EH (cell line): ENCODE data around the gene SOAT2.
"Not testable (repeated sequence)": the region's sequence is repeated elsewhere in the genome, so short reads cannot be mapped to it uniquely, and the experiment has no call there.

Source experiments
- DNase-seq: peaks from one replicate; pipeline ENCODE4 v3.0.0-alpha.2; 2015; ENCODE audit warnings: low read depth

Gene SOAT2

GRCh38 chr12:53101931-53102781 lies 1.1 kb upstream of the SOAT2 start:
- no peak for DNase-seq

GRCh38 chr12:53103860-53104305 lies 597 bp downstream of the SOAT2 start:
- DNase-seq: no peak

GRCh38 chr12:53105256-53105655 lies 2.0 kb downstream of the SOAT2 start:
- DNase-seq: no peak

- no peak for DNase-seq
Measured at GRCh38 chr12:53105712-53106439, 2.6 kb downstream of the SOAT2 start.

GRCh38 chr12:53107122-53107521 lies 3.8 kb downstream of the SOAT2 start:
- no peak for DNase-seq

GRCh38 chr12:53112431-53112830 lies 9.1 kb downstream of the SOAT2 start:
- DNase-seq: not testable (repeated sequence)

- DNase-seq: no peak
Measured at GRCh38 chr12:53113136-53113705, 9.9 kb downstream of the SOAT2 start.

GRCh38 chr12:53113951-53114350 lies 10.7 kb downstream of the SOAT2 start:
- DNase-seq: no peak

GRCh38 chr12:53115112-53115890 lies 12.0 kb downstream of the SOAT2 start:
- DNase-seq: no peak

GRCh38 chr12:53115891-53116648 lies 12.8 kb downstream of the SOAT2 start:
- DNase-seq: peak; percentile 39

- no peak for DNase-seq
Measured at GRCh38 chr12:53118751-53119300, 15.5 kb downstream of the SOAT2 start.

GRCh38 chr12:53120685-53121525 lies 17.6 kb downstream of the SOAT2 start:
- no peak for DNase-seq

- peak; percentile 72 for DNase-seq
Measured at GRCh38 chr12:53122961-53123468, 19.7 kb downstream of the SOAT2 start.

- peak; percentile 64 for DNase-seq
Measured at GRCh38 chr12:53123578-53124351, 20.5 kb downstream of the SOAT2 start.

- DNase-seq: no peak
Measured at GRCh38 chr12:53124352-53124723, 21.1 kb downstream of the SOAT2 start.

GRCh38 chr12:53127169-53127568 lies 23.9 kb downstream of the SOAT2 start:
- no peak for DNase-seq

GRCh38 chr12:53128780-53129569 lies 25.7 kb downstream of the SOAT2 start:
- no peak for DNase-seq

- DNase-seq: no peak
Measured at GRCh38 chr12:53131844-53132243, 28.6 kb downstream of the SOAT2 start.
